T-helper 2 cell treated with Interferon-gamma antibody and Interleukin-4, amounts not matched to agents 100 ng/mL and 5 ng/mL, for 36 hours (primary cell): ENCODE data around the gene ZNF267. TPM values are rescaled to one million over a fixed set of nuclear protein-coding genes. Genes with fewer than 3 reads are reported as not detected.
"Not testable (repeated sequence)": the region's sequence is repeated elsewhere in the genome, so short reads cannot be mapped to it uniquely, and the experiment has no call there.

Experiments
- intact Hi-C: fragments of 100-400 bp; cut with micrococcal nuclease; formaldehyde crosslinking; loops from one replicate; pipeline ENCODE4 v1.15.1; 2023
- total RNA-seq: library from RNA; stranded (reverse); gene quantifications from 2 replicates; pipeline ENCODE4 v1.2.3, GENCODE V29; 2022

ZNF267 gene
- total RNA-seq, 1 donor from 2014 or later, result 53.4 TPM

DNA sequence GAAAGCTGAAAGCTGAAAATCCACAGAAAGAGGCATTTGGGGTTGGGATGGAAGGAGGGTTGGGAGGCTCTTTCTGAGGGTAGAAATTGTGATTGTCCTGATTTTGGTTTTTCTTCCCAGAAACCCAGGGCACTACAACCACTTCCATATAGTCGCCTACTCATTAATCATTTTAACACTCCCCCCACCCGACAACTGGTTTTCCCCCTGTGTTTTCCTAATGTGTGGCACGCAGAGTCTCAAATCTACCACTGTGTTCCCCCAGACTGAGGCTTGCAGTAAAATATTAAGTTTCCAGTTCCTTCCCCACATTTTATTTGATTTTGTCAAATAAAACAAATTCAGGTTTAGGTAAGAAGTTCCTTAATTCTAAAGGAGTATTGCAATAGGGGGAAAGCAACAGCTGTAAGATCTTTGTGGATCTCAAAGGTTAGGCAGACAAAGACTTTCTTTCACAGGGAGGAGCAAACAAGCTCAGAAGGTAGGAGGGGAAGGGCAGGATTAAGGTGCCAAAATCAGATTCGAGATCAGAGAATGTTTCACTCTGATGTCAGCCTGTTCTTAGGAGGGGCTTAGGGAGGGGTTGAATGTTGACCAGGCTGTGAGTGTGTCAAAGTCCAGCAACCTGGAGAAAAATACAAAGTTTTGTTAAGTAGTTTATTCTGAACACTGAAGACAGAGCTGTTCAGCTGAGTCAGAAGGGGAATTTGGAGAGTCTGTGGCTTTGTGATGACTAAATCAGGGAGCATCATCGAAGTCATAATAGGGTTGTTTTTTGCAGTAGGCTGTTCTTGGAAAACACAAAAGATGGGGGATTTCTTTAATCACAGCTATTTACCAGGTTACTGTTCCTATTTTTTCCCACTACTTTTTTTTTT, 3.6 kb downstream of the ZNF267 start:
- intact Hi-C loops, result loop anchor here (5.0 kb wide), 1 partner anchor 700 kb away; no protein-coding TSS in a partner anchor

DNA sequence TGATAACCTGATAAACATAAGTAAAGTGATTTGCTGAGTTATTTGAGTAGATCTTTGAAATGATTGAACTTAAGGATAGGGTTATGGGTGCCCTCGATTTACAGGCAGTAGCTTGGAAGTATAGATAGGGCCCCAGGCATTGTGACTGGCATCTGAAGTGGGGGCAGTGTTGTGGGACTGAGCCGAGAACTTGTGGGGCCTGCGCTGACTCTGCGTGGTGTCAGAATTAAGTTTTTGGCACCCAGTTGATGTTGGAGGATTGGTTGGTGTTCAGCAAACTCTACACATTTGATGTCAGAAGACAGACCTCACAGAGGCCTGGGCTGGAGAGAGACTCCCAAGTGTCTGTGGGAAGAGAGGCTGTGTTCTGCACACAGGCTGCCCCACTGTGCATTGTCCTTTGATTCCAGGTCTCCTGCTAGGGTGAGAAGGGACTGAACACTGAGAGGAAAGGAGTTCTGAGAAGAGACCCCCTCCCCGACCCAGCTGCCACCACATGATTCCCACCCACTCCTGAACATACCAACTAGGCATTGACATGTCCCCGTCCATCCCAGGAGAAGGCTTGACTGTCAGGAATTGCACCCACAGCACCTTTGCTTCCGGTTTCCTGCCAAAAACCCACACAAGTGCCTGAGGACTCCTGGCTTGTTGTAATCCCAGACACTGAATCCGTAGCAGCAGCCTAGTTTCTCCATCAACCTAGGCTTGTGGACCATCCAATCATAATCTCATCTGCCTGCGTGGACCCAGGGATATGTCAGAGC, 4.5 kb downstream of the ZNF267 start:
- intact Hi-C loops, result loop anchor here (5.0 kb wide), 1 partner anchor 701 kb away; no protein-coding TSS in a partner anchor

DNA sequence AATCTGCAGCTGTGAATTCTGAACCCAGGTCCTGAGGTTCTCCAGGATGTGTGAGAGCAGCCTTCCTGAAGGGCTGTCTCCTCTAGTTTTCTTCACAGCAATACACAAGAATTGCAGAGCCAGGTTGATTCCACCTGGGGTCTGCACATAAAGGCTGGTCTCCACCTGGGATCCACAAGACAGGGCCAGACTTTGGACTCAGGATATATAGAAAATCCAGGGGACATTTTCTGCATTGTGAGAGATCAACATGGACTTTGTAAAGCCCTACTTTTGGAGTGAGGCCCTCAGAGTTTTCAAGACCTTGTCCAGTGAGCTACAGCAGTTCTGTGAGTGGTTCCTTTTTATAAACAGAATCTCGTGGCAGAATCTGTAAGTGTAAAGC, 6.3 kb downstream of the ZNF267 start:
- intact Hi-C loops, result loop anchor here (5.0 kb wide), 1 partner anchor 703 kb away; no protein-coding TSS in a partner anchor

DNA sequence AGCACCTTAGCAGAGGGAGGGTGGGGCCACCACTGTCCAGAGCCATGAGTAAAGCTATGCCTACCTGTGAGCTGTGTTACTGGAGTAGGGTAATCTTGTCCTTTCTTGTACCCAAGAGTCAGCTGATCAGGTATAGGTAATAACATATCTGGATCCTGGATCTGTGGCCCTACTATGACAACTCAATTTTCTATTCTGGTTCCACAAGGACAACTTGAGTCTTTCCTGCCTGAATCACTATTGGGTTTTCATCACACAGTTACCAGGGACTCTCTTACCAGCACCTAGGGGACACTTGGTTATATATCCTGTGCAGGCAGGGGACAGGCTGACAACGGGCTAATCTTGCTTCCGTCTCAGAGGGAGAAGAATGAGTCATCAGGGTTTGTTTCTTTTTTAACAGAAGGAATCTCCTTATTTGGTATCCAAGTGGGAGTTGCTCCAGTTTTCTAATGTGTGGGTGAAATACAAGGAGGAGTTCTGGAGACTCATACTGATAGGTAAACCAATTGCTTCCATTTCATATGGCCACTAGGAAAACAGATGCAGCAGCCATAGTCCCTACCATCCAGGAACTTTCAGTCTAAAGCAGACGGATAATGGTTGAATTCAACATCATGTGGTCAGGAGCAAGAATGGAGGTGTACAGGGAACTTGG, 6.8 kb downstream of the ZNF267 start:
- intact Hi-C loops, result no loop called here

- intact Hi-C loops, result no loop called here
These were observed 12.6 kb downstream of the ZNF267 start for GRCh38 chr16:31886227-31886626.

- intact Hi-C loops, result no loop called here
These were observed 15.1 kb downstream of the ZNF267 start for GRCh38 chr16:31888735-31889134.

GRCh38 chr16:31892111-31892510, 18.5 kb downstream of the ZNF267 start:
- intact Hi-C loops, result not testable (repeated sequence)

DNA sequence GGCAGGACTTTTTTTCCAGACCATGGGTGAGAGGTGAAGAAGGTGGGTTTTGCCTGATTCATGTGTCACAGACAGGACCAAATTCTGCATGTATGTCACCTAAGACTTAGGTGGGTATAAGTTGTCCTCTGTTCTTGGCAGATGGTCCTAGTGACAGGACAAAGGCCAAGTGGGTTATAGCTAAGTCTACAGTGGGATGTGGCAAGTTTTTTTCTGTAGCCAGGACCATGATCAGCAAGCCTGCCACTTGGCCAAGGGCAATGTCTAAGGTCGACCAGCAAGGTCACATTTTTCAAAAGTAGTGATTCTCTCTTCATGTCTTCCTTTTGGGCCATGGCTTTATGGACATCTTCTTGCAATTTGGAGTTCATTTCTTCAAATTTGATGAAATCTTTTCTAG, 20.2 kb downstream of the ZNF267 start:
- intact Hi-C loops, result no loop called here

- intact Hi-C loops, result no loop called here
These were observed 23.7 kb downstream of the ZNF267 start for GRCh38 chr16:31897283-31897682.

GRCh38 chr16:31899505-31899904, 25.9 kb downstream of the ZNF267 start:
- intact Hi-C loops, result no loop called here

GRCh38 chr16:31904571-31904970, 31.0 kb downstream of the ZNF267 start:
- intact Hi-C loops, result not testable (repeated sequence)

DNA sequence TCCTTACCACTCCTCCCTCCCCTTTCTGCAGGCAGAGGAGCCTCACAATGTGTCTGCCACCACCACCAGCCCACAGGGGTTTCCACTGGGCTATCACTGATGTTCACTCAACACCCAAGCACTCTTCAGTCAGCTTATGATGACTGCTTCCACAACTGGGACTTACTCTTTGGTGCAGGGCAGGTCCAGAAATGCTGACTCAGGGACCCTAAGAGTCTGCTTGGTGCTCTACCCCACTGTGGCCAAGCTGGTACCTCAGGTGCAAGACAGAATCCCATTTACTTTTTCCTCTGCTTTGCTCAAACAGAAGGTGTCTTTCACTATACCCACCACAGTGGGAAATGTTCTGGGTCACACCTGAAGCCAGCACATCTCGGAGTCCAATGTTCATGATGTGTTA, 40.1 kb downstream of the ZNF267 start:
- intact Hi-C loops, result loop anchor here (10.0 kb wide), 1 partner anchor 49 kb away; no protein-coding TSS in a partner anchor

GRCh38 chr16:31916056-31916488, 42.5 kb downstream of the ZNF267 start:
- intact Hi-C loops, result loop anchor here (10.0 kb wide), 1 partner anchor 51 kb away; no protein-coding TSS in a partner anchor

DNA sequence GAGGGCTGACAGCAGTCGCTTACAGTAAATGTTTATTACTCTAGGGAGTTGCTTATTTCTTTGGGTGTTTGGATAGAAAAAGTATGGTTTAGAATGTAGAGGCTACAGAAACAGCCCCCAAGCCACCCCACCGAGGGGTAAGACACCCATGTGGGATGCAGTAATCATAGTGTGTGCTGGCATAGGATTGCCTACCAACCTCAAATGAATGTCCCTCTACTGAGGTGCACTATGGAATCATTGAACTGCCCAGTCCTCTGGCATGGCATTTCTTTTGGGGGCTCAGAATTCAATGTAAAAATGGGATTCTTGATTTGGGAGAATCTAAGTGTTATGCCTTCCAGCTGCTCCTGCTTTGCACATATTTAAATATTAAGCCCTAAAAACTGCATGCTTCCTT, 46.8 kb downstream of the ZNF267 start:
- intact Hi-C loops, result no loop called here

DNA sequence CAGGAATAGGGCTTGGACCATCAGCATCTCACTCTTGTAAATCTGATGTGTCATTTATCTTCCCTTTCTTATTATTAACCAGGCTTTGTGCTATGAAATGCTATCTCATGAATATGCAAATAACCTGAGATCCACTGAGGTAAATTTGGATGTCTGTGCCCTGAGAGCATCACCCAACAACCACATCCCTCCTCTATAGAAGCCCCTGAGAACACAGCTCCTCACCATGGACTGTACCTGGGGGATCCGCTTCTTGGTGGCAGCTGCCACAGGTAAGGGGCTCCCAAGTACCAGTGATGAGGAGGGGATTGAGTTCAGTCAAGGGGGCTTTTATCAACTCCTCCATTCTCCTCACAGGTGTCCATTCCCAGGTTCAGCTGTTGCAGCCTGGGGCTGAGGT, 78.2 kb downstream of the ZNF267 start:
- intact Hi-C loops, result not testable (repeated sequence)

DNA sequence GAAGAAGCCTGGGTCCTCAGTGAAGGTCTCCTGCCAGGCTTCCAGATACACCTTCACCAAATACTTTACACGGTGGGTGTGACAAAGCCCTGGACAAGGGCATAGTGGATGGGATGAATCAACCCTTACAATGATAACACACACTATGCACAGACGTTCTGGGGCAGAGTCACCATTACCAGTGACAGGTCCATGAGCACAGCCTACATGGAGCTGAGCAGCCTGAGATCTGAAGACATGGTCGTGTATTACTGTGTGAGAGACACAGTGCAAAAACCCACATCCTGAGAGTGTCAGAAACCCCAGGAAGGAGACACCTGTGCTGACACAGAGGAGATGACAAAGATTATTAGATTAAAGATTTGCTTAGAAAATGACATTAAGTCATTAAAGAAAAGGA, 78.6 kb downstream of the ZNF267 start:
- intact Hi-C loops, result not testable (repeated sequence)

DNA sequence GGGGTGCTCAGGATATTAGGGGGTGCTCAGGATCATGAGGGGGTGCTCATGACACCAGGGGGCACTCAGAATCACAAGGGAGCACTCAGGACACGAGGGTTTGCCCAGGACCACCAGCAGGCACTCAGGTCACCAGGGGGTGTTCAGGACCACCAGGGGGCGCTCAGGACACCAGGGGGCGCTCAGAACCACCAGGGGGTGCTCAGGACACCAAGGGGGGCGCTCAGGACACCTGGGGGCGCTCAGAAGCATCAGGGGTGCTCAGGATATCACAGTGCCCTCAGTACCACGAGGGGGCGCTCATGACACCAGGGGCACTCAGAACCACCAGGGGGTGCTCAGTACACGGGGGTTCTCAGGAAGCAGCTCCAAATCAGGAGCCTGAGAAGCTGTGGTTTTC, 82.6 kb downstream of the ZNF267 start:
- intact Hi-C loops, result not testable (repeated sequence)

DNA sequence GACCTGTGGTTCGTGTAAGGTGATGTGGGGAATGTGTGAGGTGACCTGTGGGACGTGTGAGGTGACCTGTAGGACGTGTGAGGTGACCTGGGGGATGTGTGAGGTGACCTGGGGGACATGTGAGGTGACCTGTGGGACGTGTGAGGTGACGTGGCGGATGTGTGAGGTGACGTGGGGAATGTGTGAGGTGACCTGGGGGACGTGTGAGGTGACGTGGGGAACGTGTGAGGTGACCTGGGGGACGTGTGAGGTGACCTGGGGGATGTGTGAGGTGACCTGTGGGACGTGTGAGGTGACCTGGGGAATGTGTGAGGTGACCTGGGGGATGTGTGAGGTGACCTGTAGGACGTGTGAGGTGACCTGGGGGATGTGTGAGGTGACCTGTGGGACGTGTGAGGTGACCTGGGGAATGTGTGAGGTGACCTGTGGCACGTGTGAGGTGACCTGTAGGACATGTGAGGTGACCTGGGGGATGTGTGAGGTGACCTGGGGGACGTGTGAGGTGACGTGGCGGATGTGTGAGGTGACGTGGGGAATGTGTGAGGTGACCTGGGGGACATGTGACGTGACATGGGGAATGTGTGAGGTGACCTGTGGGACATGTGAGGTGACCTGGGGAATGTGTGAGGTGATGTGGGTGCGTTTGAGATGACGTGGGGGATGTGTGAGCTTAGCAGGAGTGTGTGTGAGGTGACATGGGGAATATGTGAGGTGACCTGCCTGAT, 86.7 kb downstream of the ZNF267 start:
- intact Hi-C loops, result not testable (repeated sequence)
